GM06990 (cell line): Measurements from ENCODE around the gene GALNT7.

ENCODE experiments used
- DNase-seq: peaks from one replicate; pipeline ENCODE4 v3.0.0-alpha.2; 2011; ENCODE audit not compliant: insufficient read length; ENCODE audit errors: extremely low read depth
- H3K27me3 ChIP-seq: replicated peaks from 2 replicates; pipeline ENCODE4 v1.6.0; 2011; ENCODE audit warnings: low read length; ENCODE audit not compliant: control insufficient read depth, insufficient read depth
- H3K36me3 ChIP-seq: 2 replicates; pipeline ENCODE4 v1.5.1; 2011; ENCODE audit warnings: low read length; ENCODE audit not compliant: control insufficient read depth, insufficient read depth
- H3K4me3 ChIP-seq: replicated peaks from 2 replicates; pipeline ENCODE4 v1.5.1; 2011; ENCODE audit warnings: low read depth, mild to moderate bottlenecking, control low read depth, low read length
- TF ChIP-seq, protein P1 (sequence below): IDR thresholded peaks from 2 replicates; pipeline ENCODE4 v1.5.1; 2011; ENCODE audit warnings: low read length, control low read depth, mild to moderate bottlenecking, inconsistent platforms; ENCODE audit not compliant: insufficient read depth, poor library complexity, severe bottlenecking

GALNT7 gene

DNA sequence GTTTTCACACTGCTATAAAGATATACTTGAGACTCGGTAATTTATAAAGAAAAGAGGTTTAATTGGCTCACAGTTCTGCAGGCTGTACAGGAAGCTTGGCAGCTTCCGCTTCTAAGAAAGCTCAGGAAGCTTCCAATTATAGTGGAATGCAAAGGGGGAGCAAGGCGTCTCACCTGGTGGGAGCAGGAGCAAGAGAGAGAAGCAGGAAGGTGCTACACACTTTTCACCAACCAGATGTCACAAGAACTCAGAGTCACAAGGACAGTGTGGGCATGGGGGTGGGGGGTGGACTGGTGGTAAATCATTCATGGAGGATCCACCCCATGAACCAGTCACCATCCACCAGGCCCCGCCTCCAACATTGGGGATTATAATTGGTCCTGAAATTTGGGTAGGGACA is 142.8 kb downstream of the GALNT7 start:
- H3K27me3 ChIP-seq = no peaks in the 10 kb centered on the region
- H3K4me3 ChIP-seq = no peak overlapping the region
- TF ChIP-seq, protein P1, sequence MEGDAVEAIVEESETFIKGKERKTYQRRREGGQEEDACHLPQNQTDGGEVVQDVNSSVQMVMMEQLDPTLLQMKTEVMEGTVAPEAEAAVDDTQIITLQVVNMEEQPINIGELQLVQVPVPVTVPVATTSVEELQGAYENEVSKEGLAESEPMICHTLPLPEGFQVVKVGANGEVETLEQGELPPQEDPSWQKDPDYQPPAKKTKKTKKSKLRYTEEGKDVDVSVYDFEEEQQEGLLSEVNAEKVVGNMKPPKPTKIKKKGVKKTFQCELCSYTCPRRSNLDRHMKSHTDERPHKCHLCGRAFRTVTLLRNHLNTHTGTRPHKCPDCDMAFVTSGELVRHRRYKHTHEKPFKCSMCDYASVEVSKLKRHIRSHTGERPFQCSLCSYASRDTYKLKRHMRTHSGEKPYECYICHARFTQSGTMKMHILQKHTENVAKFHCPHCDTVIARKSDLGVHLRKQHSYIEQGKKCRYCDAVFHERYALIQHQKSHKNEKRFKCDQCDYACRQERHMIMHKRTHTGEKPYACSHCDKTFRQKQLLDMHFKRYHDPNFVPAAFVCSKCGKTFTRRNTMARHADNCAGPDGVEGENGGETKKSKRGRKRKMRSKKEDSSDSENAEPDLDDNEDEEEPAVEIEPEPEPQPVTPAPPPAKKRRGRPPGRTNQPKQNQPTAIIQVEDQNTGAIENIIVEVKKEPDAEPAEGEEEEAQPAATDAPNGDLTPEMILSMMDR = no peak
- peaks cover 9% of the 10 kb centered on the region for H3K36me3 ChIP-seq
- no peak for DNase-seq

DNA sequence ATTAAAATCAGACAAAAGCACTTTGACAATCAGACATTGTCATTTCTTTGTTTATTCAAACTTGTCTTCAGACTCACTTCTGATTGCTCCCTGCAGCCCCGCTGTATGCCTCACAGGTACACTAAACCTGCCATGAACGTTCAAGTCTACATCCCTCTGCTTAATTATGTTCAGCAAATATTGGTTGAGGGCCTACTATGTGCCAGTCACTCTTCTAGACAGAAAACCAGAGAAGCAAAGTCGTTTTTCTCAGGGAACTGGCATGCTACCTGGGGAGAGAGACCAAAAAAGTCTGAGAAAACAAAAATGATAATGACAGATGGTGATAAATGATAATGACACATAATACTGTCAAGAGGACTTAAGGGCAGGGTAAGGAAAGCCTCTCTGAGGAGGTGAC is 146.1 kb downstream of the GALNT7 start:
- DNase-seq = no peak
- TF ChIP-seq, protein P1 = no peak
- peaks cover 5% of the 10 kb centered on the region for H3K36me3 ChIP-seq

DNA sequence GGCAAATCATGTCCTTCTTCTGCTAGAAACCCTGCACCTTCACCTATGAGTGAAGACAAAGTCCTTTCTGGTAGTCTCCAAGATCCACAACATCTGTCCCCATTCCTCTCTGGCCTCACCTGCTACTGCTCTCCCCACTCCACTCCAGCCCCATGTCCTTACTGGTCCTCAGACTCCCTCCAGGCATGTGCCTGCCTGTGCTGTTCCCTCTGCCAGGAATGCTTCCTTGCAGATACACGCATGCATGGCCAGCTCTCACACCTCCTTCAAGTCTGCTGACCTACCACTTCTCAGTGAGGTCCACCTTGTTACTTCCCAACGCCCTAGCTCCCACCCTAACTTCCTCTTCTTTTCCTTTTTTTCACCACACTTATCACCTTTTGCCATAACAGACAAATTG is 147.4 kb downstream of the GALNT7 start:
- H3K36me3 ChIP-seq = peaks cover 5% of the 10 kb centered on the region
- DNase-seq = no peak
- no peak overlapping the region for H3K4me3 ChIP-seq
- TF ChIP-seq, protein P1 = no peak
- H3K27me3 ChIP-seq = no peaks in the 10 kb centered on the region

More for the DNA sequence above, 146.1 kb downstream of the GALNT7 start:
- no peaks in the 10 kb centered on the region for H3K27me3 ChIP-seq
- H3K4me3 ChIP-seq = no peak overlapping the region

DNA sequence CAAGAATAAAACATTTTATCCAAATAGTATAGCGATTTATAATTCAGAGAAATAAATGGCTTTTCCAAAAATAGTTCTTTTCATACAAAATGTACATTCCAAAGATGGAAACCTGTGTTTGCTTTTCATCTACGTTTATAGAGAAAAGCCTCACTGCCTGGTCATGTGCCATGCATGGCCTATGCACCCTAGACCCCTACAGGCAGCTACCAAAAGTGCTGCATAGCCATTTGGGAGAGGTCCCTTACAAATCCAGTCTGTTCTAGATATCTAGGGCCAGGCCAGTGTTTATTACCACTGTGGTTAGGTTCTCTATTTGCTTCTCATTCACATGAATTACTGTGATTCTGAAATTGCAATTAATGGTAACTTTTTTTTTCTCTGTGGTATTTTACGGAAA is 148.4 kb downstream of the GALNT7 start:
- H3K36me3 ChIP-seq = peaks cover 5% of the 10 kb centered on the region
- TF ChIP-seq, protein P1 = peak; percentile 22
- no peaks in the 10 kb centered on the region for H3K27me3 ChIP-seq
- no peak for DNase-seq
- H3K4me3 ChIP-seq = no peak overlapping the region

DNA sequence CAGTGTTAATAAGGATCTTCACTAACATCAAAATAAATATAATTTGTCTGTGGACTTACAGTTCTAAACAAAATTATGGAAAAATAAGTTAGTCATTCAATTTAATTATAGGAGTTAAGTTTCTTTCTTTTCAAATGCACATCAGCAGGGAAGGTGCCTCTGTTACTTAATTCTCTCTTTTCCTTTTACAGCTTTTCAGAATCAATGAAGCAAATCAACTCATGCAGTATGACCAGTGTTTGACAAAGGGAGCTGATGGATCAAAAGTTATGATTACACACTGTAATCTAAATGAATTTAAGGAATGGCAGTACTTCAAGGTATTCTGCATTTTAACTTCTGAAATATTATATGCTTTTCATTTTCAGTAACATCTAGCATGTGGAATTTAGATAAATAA is 149.6 kb downstream of the GALNT7 start:
- H3K27me3 ChIP-seq = no peaks in the 10 kb centered on the region
- H3K36me3 ChIP-seq = peaks cover 5% of the 10 kb centered on the region
- no peak overlapping the region for H3K4me3 ChIP-seq
- no peak for DNase-seq
- TF ChIP-seq, protein P1 = no peak

DNA sequence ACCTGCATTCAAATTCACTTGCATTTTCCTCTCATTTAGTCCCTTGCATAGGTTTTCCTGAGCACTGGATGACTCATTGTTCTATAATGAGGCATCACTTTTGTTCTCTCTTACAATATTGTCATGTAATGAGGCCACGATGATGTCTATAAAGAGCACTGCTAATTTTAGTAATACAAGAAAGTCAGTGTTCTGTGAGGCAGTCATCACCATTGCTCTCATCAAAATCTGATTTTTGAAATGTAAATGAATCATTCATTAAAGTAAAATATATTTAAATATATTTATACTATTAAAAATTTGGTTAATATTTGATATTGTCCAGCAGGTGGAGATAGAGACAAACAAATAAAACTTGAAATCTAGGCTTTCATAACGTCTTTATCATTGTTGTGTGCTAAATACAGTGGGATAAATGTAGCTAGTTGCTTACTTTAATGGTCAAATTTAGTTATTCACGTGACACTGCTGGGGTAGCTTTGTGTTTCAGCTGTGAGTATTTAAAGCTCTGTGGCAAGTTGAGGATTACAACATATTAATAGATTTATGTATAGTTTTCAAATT is 150.1 kb downstream of the GALNT7 start:
- peaks cover 5% of the 10 kb centered on the region for H3K36me3 ChIP-seq
- DNase-seq = peak; percentile 30
- no peaks in the 10 kb centered on the region for H3K27me3 ChIP-seq
- no peak overlapping the region for H3K4me3 ChIP-seq
- TF ChIP-seq, protein P1 = peak; percentile 20
